ENCODE data around the gene HMGN4.
"Not testable (repeated sequence)": the region's sequence is repeated elsewhere in the genome, so short reads cannot be mapped to it uniquely, and the experiment has no call there.

Gene HMGN4

GRCh38 chr6:26524314-26524713 lies 13.9 kb upstream of the HMGN4 start:
- not testable (repeated sequence) for DNase-seq

- no peak for DNase-seq
Observed at GRCh38 chr6:26524722-26525370, 13.3 kb upstream of the HMGN4 start.

GRCh38 chr6:26525838-26526237 lies 12.3 kb upstream of the HMGN4 start:
- DNase-seq: no peak

GRCh38 chr6:26526928-26527327 lies 11.2 kb upstream of the HMGN4 start:
- no peak for DNase-seq

- no peak for DNase-seq
Observed at GRCh38 chr6:26530203-26530602, 8.0 kb upstream of the HMGN4 start.

GRCh38 chr6:26531897-26532296 lies 6.3 kb upstream of the HMGN4 start:
- DNase-seq: no peak

GRCh38 chr6:26532699-26533531 lies 5.3 kb upstream of the HMGN4 start:
- DNase-seq: peak; percentile 40

GRCh38 chr6:26533532-26533931 lies 4.6 kb upstream of the HMGN4 start:
- no peak for DNase-seq

- peak; percentile 3 for DNase-seq
Observed at GRCh38 chr6:26534681-26535465, 3.3 kb upstream of the HMGN4 start.

GRCh38 chr6:26536571-26537159 lies 1.5 kb upstream of the HMGN4 start:
- no peak for DNase-seq

GRCh38 chr6:26537160-26537845 lies 863 bp upstream of the HMGN4 start:
- DNase-seq: peak; percentile 93

- peak; percentile 26 for DNase-seq
Observed at GRCh38 chr6:26538572-26538902, 371 bp downstream of the HMGN4 start.

- no peak for DNase-seq
Observed at GRCh38 chr6:26539071-26539615, 977 bp downstream of the HMGN4 start.

GRCh38 chr6:26541579-26541978 lies 3.4 kb downstream of the HMGN4 start:
- no peak for DNase-seq

GRCh38 chr6:26543953-26544352 lies 5.8 kb downstream of the HMGN4 start:
- DNase-seq: no peak

GRCh38 chr6:26544473-26544872 lies 6.3 kb downstream of the HMGN4 start:
- DNase-seq: no peak

GRCh38 chr6:26545627-26546026 lies 7.5 kb downstream of the HMGN4 start:
- no peak for DNase-seq

GRCh38 chr6:26547363-26547762 lies 9.2 kb downstream of the HMGN4 start:
- not testable (repeated sequence) for DNase-seq

GRCh38 chr6:26550250-26550993 lies 12.3 kb downstream of the HMGN4 start:
- DNase-seq: peak; percentile 66

- DNase-seq: no peak
Observed at GRCh38 chr6:26552205-26552604, 14.0 kb downstream of the HMGN4 start.

- no peak for DNase-seq
Observed at GRCh38 chr6:26552640-26553188, 14.5 kb downstream of the HMGN4 start.

Measured in NCI-H510A (cell line).